Spleen (tissue), 13 donors: ENCODE measurements around the gene CDY1. TPM values are rescaled to one million over a fixed set of nuclear protein-coding genes. Genes with fewer than 3 reads are reported as not detected.
"Not testable (repeated sequence)": the region's sequence is repeated elsewhere in the genome, so short reads cannot be mapped to it uniquely, and the experiment has no call there.

Experiments
- DNase-seq: peaks from one replicate; pipeline ENCODE4 v3.0.0-alpha.2; 2020
- H3K27ac ChIP-seq, 8 donors: fragments of 200-600 bp; sonication (generic) in 7 of 8; 1 replicate in 4 of 8; 2 replicates in 4 of 8; pipeline versions ENCODE4 v1.5.0 to v1.8.0; 2016 to 2021; ENCODE audit warnings: inconsistent platforms in 4 of 8, mild to moderate bottlenecking in 4 of 8, moderate library complexity in 1 of 8
- H3K27me3 ChIP-seq, 7 donors: fragments of 200-600 bp; sonication (generic) in 6 of 7; replicated peaks in 1 of 7; 1 replicate in 4 of 7; 2 replicates in 3 of 7; pipeline versions ENCODE4 v1.5.0 to v1.8.0; 2016 to 2021; ENCODE audit warnings: inconsistent platforms in 3 of 7, mild to moderate bottlenecking in 1 of 7
- H3K36me3 ChIP-seq, 6 donors: fragments of 200-600 bp; sonication (generic) in 5 of 6; 1 replicate in 4 of 6; 2 replicates in 2 of 6; pipeline versions ENCODE4 v1.5.0 to v1.8.0; 2016 to 2021; ENCODE audit warnings: inconsistent platforms in 2 of 6
- H3K4me1 ChIP-seq, 6 donors: fragments of 200-600 bp; sonication (generic) in 5 of 6; 1 replicate in 3 of 6; 2 replicates in 3 of 6; pipeline versions ENCODE4 v1.5.0 to v1.8.0; 2016 to 2021; ENCODE audit warnings: inconsistent platforms in 3 of 6
- H3K4me3 ChIP-seq, 8 donors: fragments of 200-600 bp; sonication (generic) in 7 of 8; 1 replicate in 4 of 8; 2 replicates in 4 of 8; pipeline versions ENCODE4 v1.5.0 to v1.8.0; 2016 to 2021; ENCODE audit warnings: inconsistent platforms in 4 of 8, mild to moderate bottlenecking in 4 of 8, moderate library complexity in 2 of 8
- H3K9me3 ChIP-seq, 8 donors: fragments of 200-600 bp; sonication (generic) in 7 of 8; 1 replicate in 4 of 8; 2 replicates in 4 of 8; pipeline versions ENCODE4 v1.5.0 to v1.8.0; 2016 to 2021; ENCODE audit warnings: inconsistent platforms in 4 of 8
- WGBS, 5 donors: extraction: QIAGEN DNeasy Blood & Tissue Kit in 3 of 5; methylation state at CpG; one replicate each; pipeline versions ENCODE4 v1.1.5 to v1.1.7; 2013 to 2018; 5-methylcytosine and 5-hydroxymethylcytosine counted together
- intact Hi-C: fragments of 100-400 bp; cut with DNase I; formaldehyde crosslinking; loops from one replicate; pipeline ENCODE4 v1.15.0; 2023; ENCODE audit warnings: low total_unique reads
- long read RNA-seq, 2 donors: transcript quantifications; one replicate each; lab custom pipeline, GENCODE V29; 2026
- polyA plus RNA-seq, 3 donors: library from polyadenylated mRNA; stranded (reverse); fragments of 200-250 nt; gene quantifications; one replicate each; pipeline ENCODE4 v1.2.1, GENCODE V29; 2013
- total RNA-seq, 7 donors: library from RNA; depleted of rRNA in 3 of 7; stranded (reverse); fragments of >200 nt in 3 of 7; fragmentation: NEBNext Ultra II Directional in 4 of 7; extraction: Animal tissue kit (Norgen Biotek cat#: 25700) in 4 of 7; gene quantifications; one replicate each; pipeline versions ENCODE4 v1.1.0 to v1.2.1, GENCODE V29; 2016 to 2021
- donor health status: healthy with polysubstance abuse.
- donor health status: DM: no; HTN: no; CAD: no; lungs with moderate emphysema.
- donor health status: DM: no; HTN: no; CAD: no.
- donor health status: Bipolar disorder and iron deficiency.
- donor health status: healthy.
- donor health status: DM: no; HTN: no; CAD: no.
- donor health status: DM: yes; HTN: yes; CAD: no.

CDY1 gene, protein sequence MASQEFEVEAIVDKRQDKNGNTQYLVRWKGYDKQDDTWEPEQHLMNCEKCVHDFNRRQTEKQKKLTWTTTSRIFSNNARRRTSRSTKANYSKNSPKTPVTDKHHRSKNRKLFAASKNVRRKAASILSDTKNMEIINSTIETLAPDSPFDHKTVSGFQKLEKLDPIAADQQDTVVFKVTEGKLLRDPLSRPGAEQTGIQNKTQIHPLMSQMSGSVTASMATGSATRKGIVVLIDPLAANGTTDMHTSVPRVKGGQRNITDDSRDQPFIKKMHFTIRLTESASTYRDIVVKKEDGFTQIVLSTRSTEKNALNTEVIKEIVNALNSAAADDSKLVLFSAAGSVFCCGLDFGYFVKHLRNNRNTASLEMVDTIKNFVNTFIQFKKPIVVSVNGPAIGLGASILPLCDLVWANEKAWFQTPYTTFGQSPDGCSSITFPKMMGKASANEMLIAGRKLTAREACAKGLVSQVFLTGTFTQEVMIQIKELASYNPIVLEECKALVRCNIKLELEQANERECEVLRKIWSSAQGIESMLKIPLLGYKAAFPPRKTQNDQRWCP
- total RNA-seq (not detected), polyA plus RNA-seq (not detected)
- long read RNA-seq, donor 1: 0 reads
- long read RNA-seq, donor 2: 0 reads

DNA sequence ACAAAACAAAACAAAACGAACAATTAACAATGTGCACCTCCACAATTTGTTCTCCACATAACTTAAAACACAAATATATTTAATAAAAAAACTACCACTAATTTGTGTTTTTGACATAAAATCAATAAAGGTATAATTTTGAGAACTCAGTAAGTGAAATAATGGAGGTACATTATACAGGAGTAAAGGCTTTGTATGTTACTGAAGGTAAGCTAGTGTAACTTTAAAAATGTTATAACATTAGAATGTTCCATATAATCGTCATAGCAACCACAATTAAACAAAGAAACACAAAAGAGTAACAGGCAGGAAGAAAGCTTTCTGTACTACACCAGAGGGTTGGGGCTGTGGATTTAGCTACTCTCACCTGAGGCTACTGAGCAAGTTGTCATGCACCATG lies at the start of gene CDY1:
CDY1 (plus strand) TSS at position 301 of the 400 bp plus-strand sequence. CDS start 326 bp downstream, outside the sequence.
- DNase-seq, H3K27me3 ChIP-seq, H3K9me3 ChIP-seq, H3K4me1 ChIP-seq, H3K27ac ChIP-seq, H3K4me3 ChIP-seq, H3K36me3 ChIP-seq, intact Hi-C loops: not testable (repeated sequence)
- WGBS, 5 donors: no CpG with 5 or more reads among the region's 2 CpGs

DNA sequence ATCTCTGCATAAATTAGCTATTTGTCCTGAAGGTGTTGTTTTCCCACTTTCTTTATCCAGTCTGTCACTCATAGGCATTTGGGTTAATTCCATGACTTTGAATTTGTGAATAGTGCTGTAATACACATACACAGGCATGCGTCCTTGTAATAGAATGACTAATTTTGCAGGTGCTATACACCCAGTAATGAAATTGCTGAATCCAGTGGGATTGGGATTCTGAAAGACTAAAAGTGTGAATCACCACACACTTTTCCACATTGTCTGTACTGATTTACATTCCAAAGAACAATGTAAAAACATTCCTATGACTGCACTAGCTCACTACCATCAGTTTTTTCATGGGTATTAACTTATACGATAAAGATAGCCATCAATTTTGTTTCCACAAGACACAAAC lies 28.6 kb upstream of the CDY1 start:
- H3K36me3 ChIP-seq, DNase-seq, H3K9me3 ChIP-seq, H3K27ac ChIP-seq, intact Hi-C loops, H3K27me3 ChIP-seq, H3K4me1 ChIP-seq, H3K4me3 ChIP-seq: not testable (repeated sequence)
- WGBS, 5 donors: no CpG with 5 or more reads among the region's 2 CpGs

DNA sequence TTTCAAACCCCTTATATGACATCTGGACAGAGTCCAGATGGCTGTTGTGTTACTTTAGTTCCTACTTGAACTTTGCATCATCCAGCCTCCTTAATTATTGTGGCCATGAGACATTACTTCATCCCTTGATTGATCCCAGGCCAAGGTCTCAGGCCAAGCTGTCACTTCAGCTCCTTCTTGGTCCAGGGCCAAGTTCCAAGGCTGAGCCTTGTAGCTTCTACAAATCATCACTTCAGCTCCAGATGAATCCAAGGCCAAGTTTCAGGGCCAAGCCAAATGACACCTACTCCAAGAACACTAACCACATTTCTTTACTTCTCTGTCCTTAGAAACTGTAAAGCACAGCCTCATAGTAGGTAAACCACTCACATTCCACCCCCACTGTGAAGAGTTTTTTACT lies 1.7 kb upstream of the CDY1 start:
- H3K27me3 ChIP-seq, H3K27ac ChIP-seq, H3K4me3 ChIP-seq, DNase-seq, H3K9me3 ChIP-seq, intact Hi-C loops, H3K4me1 ChIP-seq, H3K36me3 ChIP-seq: not testable (repeated sequence)

DNA sequence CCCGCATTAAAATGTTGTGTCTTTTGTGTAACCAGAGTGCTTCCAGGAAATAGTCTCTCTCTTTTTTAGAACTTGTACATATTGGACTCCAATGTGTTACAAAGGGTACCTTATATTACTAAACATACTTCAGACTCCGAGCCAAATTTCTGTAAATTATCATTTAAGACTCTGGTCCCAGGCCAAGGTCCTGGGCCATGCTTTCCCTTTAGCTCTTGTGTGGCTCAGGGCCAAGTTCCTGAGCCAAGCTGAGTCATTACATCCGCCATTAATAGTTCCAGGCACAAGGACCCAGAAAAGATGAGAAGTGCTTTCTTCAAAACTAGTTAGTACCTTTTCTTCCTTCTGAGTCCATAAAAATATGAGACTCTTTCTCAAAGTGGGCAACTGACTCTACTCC lies 4.6 kb downstream of the CDY1 start:
- H3K4me1 ChIP-seq, H3K27ac ChIP-seq, H3K36me3 ChIP-seq, H3K4me3 ChIP-seq, H3K27me3 ChIP-seq, intact Hi-C loops, DNase-seq, H3K9me3 ChIP-seq: not testable (repeated sequence)
- WGBS, 5 donors: no CpG with 5 or more reads among the region's 3 CpGs

DNA sequence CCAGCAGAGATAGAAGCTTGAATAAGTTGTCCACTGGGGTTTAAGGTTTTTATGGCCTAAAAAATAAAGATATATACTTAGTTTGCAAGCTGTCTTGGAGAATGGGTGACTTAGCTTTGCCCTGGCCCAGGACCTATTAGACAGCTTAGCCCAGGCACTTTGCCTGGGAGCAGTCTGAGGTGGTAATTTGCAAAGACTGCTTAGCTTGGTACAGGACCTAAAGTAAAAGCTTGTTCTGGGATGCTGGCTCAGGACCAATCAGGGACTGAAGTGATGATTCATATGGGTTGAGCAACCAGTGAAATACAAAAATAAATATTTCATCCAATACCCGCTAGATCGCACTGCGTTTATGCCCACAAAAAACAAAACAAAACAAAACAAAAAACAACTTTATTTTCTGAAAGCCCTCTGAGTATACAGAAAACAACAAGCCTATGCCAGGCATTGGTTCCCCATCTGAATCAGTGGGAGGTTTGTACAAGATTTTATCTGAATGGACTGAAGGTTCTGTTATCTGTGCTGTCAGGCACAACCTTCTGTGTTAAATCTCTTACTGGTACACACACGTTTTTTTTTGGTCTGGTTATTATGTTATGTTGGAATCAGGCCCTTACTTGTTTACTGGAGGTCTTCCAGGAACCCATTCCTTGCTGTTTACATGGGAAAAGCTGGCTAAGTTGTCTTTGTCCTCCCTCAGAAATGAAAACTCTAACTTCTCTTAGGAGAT lies 8.6 kb downstream of the CDY1 start:
- H3K27ac ChIP-seq, H3K9me3 ChIP-seq, intact Hi-C loops, H3K4me1 ChIP-seq, DNase-seq, H3K4me3 ChIP-seq, H3K36me3 ChIP-seq, H3K27me3 ChIP-seq: not testable (repeated sequence)
- WGBS, 5 donors: no CpG with 5 or more reads among the region's 4 CpGs

DNA sequence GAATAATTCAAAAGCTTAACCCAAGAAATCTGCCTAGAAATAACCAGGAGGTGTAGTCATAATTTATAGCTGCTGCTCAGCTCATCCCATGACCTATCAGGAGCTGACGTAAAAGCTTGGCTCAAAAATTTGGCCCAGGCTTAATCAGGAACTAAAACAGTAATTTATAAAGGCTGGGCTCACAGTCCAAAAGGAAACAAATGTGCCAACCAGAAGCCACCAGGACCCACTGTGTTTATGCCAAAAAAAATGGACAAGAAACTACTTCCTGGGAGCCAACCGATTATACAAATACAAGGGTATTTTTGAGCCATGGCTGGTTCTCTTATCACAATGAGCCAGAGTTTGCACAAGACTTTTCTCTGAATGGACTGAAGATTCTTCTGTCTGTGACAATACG lies 17.9 kb downstream of the CDY1 start:
- H3K4me1 ChIP-seq, H3K27ac ChIP-seq, H3K9me3 ChIP-seq, intact Hi-C loops, DNase-seq, H3K4me3 ChIP-seq, H3K36me3 ChIP-seq, H3K27me3 ChIP-seq: not testable (repeated sequence)
- no CpG with 5 or more reads among the region's 3 CpGs for WGBS, 5 donors

DNA sequence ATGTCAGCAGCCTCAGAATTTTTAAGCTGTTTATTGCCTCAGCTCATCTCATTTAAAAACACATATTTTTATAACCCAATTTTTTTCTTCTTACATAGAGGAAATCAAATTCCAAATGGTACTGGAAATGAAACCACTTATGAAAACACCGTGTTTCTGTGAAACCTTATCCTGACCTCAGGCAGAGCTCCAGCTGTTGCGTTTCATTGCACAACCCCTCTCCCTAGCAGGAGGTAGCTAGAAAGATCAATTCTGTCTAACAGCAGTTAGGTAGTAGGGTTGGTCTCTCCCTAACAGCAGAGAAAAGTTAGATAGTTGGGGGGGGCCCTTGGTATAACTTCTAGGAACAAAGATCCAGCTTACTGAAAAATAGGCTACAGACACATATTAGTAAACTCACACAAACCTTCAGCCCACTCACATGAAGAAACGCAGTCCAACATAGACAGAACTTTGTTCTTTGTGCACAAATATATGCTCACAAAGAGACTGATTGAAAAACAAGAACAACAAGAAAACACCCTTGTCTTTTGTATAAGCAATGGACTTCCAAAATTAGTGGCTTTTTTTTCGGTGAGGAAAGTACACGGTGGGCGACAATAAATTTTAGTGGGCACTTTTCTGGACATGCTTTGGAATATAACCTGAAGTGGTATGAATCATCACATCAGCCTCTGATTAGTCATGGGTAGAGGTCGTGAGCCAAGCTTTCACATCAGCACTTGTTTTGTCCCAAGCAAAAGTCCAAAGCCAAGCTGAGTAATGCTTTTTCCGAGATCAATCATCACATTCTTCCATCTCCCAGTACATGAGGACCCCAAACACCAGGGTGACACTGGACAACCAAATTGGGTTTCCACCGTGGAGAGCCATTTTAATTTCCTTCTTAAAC lies 21.4 kb downstream of the CDY1 start:
- H3K27ac ChIP-seq, H3K36me3 ChIP-seq, H3K27me3 ChIP-seq, H3K4me3 ChIP-seq, intact Hi-C loops, H3K9me3 ChIP-seq, H3K4me1 ChIP-seq, DNase-seq: not testable (repeated sequence)
- no CpG with 5 or more reads among the region's 9 CpGs for WGBS, 5 donors
